HCT116 (cell line): ENCODE measurements around the gene YWHAE. TPM values are rescaled to one million over a fixed set of nuclear protein-coding genes. Genes with fewer than 3 reads are reported as not detected.

Source experiments
- ATAC-seq: fragments of 200-7000 bp; cut with Tn5 transposase; 2 replicates; pipeline ENCODE4 v1.9.1; 2020; ENCODE audit warnings: mild to moderate bottlenecking, moderate library complexity
- BruUV-seq: library from RNA; stranded (reverse); fragments of 400-500 nt; replicated peaks from 2 replicates; lab custom pipeline; 2021; lab: Mats Ljungman, UMichigan
- CTCF ChIA-PET: fragments of 300-600 bp; sonication (Branson Sonifier 250); formaldehyde crosslinking; loops from one replicate; lab custom pipeline; 2021; ENCODE audit warnings: antibody characterized with exemption; lab: Charles Lee
- POLR2A ChIA-PET: fragments of 300-600, 350-600 bp; sonication (Branson Sonifier 250); formaldehyde crosslinking; loops from one replicate; lab custom pipeline; 2021; ENCODE audit warnings: antibody characterized with exemption; lab: Charles Lee
- RAD21 ChIA-PET, 2 experiments: fragments of 300-600 bp; sonication (Branson Sonifier 250); formaldehyde crosslinking; loops; one replicate each; lab custom pipeline; 2023; ENCODE audit warnings: low total read pairs in 2 of 2; ENCODE audit not compliant: uncharacterized antibody in 2 of 2, unreplicated experiment in 2 of 2, low non-redundant PET in 1 of 2; lab: Charles Lee
- DNase-seq: peaks from one replicate; pipeline ENCODE4 v3.0.0-alpha.2; 2010; ENCODE audit warnings: low read depth, low spot score
- H2AFZ ChIP-seq: fragments of 200-600 bp; shearing (Covaris generic), sonication (generic); 2 replicates; pipeline ENCODE4 v1.6.1; 2017; ENCODE audit warnings: low read depth, mixed run types, mixed read lengths, antibody characterized with exemption, low read length; ENCODE audit not compliant: poor library complexity, severe bottlenecking
- H3K27ac ChIP-seq: 2 replicates; pipeline ENCODE4 v1.5.1; 2012; ENCODE audit warnings: low read depth, low read length
- H3K27me3 ChIP-seq: fragments of 200-600 bp; sonication (generic); 2 replicates; pipeline ENCODE4 v1.6.1; 2016; ENCODE audit warnings: mixed run types, low read length, mixed read lengths; ENCODE audit not compliant: insufficient read depth
- H3K36me3 ChIP-seq, 2 experiments: fragments of 200-500 bp in 1 of 2; fragments of 200-600 bp in 1 of 2; sonication (Bioruptor generic) in 1 of 2; sonication (generic) in 1 of 2; 2 replicates each; pipeline versions ENCODE4 v1.5.1 to v1.6.1; 2014 to 2016; ENCODE audit warnings: low read length in 2 of 2, inconsistent platforms in 1 of 2, mixed read lengths in 1 of 2, mixed run types in 1 of 2; ENCODE audit not compliant: insufficient read depth in 2 of 2, control insufficient read depth in 1 of 2
- H3K4me1 ChIP-seq, 2 experiments: fragments of 200-600 bp in 1 of 2; sonication (generic) in 1 of 2; 2 replicates each; pipeline versions ENCODE4 v1.5.1 to v1.6.1; 2012 to 2017; ENCODE audit warnings: low read length in 2 of 2, inconsistent platforms in 1 of 2, mild to moderate bottlenecking in 1 of 2, mixed read lengths in 1 of 2, mixed run types in 1 of 2, moderate library complexity in 1 of 2; ENCODE audit not compliant: insufficient read depth in 2 of 2, control insufficient read depth in 1 of 2
- H3K4me2 ChIP-seq: fragments of 200-600 bp; sonication (generic); 2 replicates; pipeline ENCODE4 v1.6.1; 2017; ENCODE audit warnings: mixed run types, low read length, mixed read lengths
- H3K4me3 ChIP-seq, 2 experiments: fragments of 200-600 bp in 1 of 2; sonication (generic) in 1 of 2; replicated peaks in 1 of 2; 2 replicates each; pipeline ENCODE4 v1.5.1; 2011 to 2016; ENCODE audit warnings: low read length in 2 of 2, control low read depth in 1 of 2, low read depth in 1 of 2, mild to moderate bottlenecking in 1 of 2, mixed read lengths in 1 of 2, mixed run types in 1 of 2
- H3K79me2 ChIP-seq: fragments of 200-600 bp; sonication (generic); 2 replicates; pipeline ENCODE4 v1.6.1; 2017; ENCODE audit warnings: mild to moderate bottlenecking, mixed run types, low read length, moderate library complexity, mixed read lengths; ENCODE audit not compliant: insufficient read depth
- H3K9ac ChIP-seq: fragments of 200-600 bp; sonication (generic); 2 replicates; pipeline ENCODE4 v1.6.1; 2016; ENCODE audit warnings: low read length, mixed read lengths
- H3K9me2 ChIP-seq: fragments of 200-600 bp; sonication (generic), shearing (Covaris generic); 2 replicates; pipeline ENCODE4 v1.6.1; 2017; ENCODE audit warnings: mixed run types, mild to moderate bottlenecking, moderate library complexity; ENCODE audit not compliant: insufficient read depth
- H3K9me3 ChIP-seq, 2 experiments: fragments of 200-500 bp in 1 of 2; fragments of 200-600 bp in 1 of 2; sonication (Bioruptor generic) in 1 of 2; sonication (generic) in 1 of 2; 2 replicates each; pipeline ENCODE4 v1.6.1; 2014 to 2017; ENCODE audit warnings: low read length in 2 of 2, mixed read lengths in 2 of 2, inconsistent platforms in 1 of 2, low read depth in 1 of 2, mild to moderate bottlenecking in 1 of 2, mixed run types in 1 of 2, moderate library complexity in 1 of 2; ENCODE audit not compliant: control insufficient read depth in 1 of 2, insufficient read depth in 1 of 2
- H4K20me1 ChIP-seq: fragments of 200-600 bp; sonication (generic), shearing (Covaris generic); 2 replicates; pipeline ENCODE4 v1.6.1; 2017; ENCODE audit warnings: mixed run types, mild to moderate bottlenecking, moderate library complexity; ENCODE audit not compliant: insufficient read depth
- POLR2A ChIP-seq: IDR thresholded peaks from 2 replicates; pipeline ENCODE4 v1.7.0; 2011; ENCODE audit warnings: borderline replicate concordance; ENCODE audit not compliant: insufficient read depth, insufficient read length; ENCODE audit errors: extremely low read depth
- POLR2AphosphoS5 ChIP-seq: IDR thresholded peaks from 2 replicates; pipeline ENCODE4 v1.6.1; 2011; ENCODE audit warnings: mild to moderate bottlenecking, low read depth, low read length, moderate library complexity
- RAD21 ChIP-seq: IDR thresholded peaks from 2 replicates; pipeline ENCODE4 v1.6.1; 2012; ENCODE audit warnings: low read depth, mild to moderate bottlenecking
- SP1 ChIP-seq: IDR thresholded peaks from 2 replicates; pipeline ENCODE4 v1.6.1; 2012; ENCODE audit warnings: low read depth
- SRF ChIP-seq: IDR thresholded peaks from 2 replicates; pipeline ENCODE4 v1.6.1; 2012; ENCODE audit warnings: low read depth
- YY1 ChIP-seq: IDR thresholded peaks from 2 replicates; pipeline ENCODE4 v1.6.1; 2011; ENCODE audit warnings: low read length, low read depth, moderate library complexity, mild to moderate bottlenecking; ENCODE audit not compliant: insufficient replicate concordance; ENCODE audit errors: extremely low read depth
- ZFX ChIP-seq: fragments of 450-650 bp; IDR thresholded peaks from 2 replicates; pipeline ENCODE4 v1.6.1; 2017
- intact Hi-C: fragments of 100-400 bp; cut with micrococcal nuclease; formaldehyde crosslinking; loops from 2 replicates; pipeline ENCODE4 v1.10.0; 2022
- total RNA-seq: library from RNA; stranded (reverse); gene quantifications from one replicate; pipeline ENCODE4 v1.2.1, GENCODE V29; 2021; ENCODE audit not compliant: unreplicated experiment
- TF ChIP-seq, protein P1 (sequence below): IDR thresholded peaks from 2 replicates; pipeline ENCODE4 v1.6.1; 2012; ENCODE audit warnings: low read depth

YWHAE gene
- total RNA-seq, 1 experiment from 2014 or later, result 735 TPM

- TF ChIP-seq, protein P1, sequence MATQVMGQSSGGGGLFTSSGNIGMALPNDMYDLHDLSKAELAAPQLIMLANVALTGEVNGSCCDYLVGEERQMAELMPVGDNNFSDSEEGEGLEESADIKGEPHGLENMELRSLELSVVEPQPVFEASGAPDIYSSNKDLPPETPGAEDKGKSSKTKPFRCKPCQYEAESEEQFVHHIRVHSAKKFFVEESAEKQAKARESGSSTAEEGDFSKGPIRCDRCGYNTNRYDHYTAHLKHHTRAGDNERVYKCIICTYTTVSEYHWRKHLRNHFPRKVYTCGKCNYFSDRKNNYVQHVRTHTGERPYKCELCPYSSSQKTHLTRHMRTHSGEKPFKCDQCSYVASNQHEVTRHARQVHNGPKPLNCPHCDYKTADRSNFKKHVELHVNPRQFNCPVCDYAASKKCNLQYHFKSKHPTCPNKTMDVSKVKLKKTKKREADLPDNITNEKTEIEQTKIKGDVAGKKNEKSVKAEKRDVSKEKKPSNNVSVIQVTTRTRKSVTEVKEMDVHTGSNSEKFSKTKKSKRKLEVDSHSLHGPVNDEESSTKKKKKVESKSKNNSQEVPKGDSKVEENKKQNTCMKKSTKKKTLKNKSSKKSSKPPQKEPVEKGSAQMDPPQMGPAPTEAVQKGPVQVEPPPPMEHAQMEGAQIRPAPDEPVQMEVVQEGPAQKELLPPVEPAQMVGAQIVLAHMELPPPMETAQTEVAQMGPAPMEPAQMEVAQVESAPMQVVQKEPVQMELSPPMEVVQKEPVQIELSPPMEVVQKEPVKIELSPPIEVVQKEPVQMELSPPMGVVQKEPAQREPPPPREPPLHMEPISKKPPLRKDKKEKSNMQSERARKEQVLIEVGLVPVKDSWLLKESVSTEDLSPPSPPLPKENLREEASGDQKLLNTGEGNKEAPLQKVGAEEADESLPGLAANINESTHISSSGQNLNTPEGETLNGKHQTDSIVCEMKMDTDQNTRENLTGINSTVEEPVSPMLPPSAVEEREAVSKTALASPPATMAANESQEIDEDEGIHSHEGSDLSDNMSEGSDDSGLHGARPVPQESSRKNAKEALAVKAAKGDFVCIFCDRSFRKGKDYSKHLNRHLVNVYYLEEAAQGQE, result no peak
- TF ChIP-seq POLR2AphosphoS5, result no peak
- TF ChIP-seq YY1, result no peak
These were observed 49.5 kb upstream of the YWHAE start (continued) for GRCh38 chr17:1449412-1449967.

- H3K36me3 ChIP-seq, result peaks cover 2 to 10% of the 10 kb centered on the region in 2 experiments; a peak in 2 of 4 replicates
- TF ChIP-seq POLR2A (no peak), SRF (no peak), RAD21 (no peak), ZFX (no peak), SP1 (no peak)
- CTCF ChIA-PET, result no interaction called here
These were observed 47.0 kb upstream of the YWHAE start for GRCh38 chr17:1447052-1447451.

More at GRCh38 chr17:1447052-1447451, 47.0 kb upstream of the YWHAE start:
- no TSS peak for BruUV-seq
- peaks cover 95% of the 10 kb centered on the region for H3K79me2 ChIP-seq
- no peak overlapping the region for H2AFZ ChIP-seq
- H3K4me3 ChIP-seq, result no peak overlapping the region
- intact Hi-C loops, result no loop called here
- H3K4me1 ChIP-seq, result no peaks in the 10 kb centered on the region; a peak in 1 of 4 replicates
- no peaks in the 10 kb centered on the region for H3K9me3 ChIP-seq
- DNase-seq (no peak), ATAC-seq (no peak)
- H3K27ac ChIP-seq, result no peak overlapping the region
- no peaks in the 10 kb centered on the region for H3K27me3 ChIP-seq
- ChIA-PET POLR2A (no interaction called here), RAD21 (no interaction called here)
- no peak overlapping the region for H3K4me2 ChIP-seq
- H3K9me2 ChIP-seq, result no peaks in the 10 kb centered on the region
- H3K9ac ChIP-seq, result no peak overlapping the region
- H4K20me1 ChIP-seq, result peaks cover 5% of the 10 kb centered on the region; the same call in 1 of the 2 replicates
